AG10803 (cell line): ENCODE measurements around the gene EIF2B2.

Source experiments
- DNase-seq: peaks from one replicate; pipeline ENCODE4 v3.0.0; 2010; ENCODE audit warnings: low read depth
- H3K4me3 ChIP-seq: 2 replicates; pipeline ENCODE4 v1.5.1; 2011; ENCODE audit warnings: mild to moderate bottlenecking, low read length, control low read depth
- CTCF ChIP-seq: conservative IDR thresholded peaks from 2 replicates; pipeline ENCODE4 v1.5.1; 2011; ENCODE audit warnings: mild to moderate bottlenecking, low read length, control low read depth, inconsistent platforms

The EIF2B2 gene

DNA sequence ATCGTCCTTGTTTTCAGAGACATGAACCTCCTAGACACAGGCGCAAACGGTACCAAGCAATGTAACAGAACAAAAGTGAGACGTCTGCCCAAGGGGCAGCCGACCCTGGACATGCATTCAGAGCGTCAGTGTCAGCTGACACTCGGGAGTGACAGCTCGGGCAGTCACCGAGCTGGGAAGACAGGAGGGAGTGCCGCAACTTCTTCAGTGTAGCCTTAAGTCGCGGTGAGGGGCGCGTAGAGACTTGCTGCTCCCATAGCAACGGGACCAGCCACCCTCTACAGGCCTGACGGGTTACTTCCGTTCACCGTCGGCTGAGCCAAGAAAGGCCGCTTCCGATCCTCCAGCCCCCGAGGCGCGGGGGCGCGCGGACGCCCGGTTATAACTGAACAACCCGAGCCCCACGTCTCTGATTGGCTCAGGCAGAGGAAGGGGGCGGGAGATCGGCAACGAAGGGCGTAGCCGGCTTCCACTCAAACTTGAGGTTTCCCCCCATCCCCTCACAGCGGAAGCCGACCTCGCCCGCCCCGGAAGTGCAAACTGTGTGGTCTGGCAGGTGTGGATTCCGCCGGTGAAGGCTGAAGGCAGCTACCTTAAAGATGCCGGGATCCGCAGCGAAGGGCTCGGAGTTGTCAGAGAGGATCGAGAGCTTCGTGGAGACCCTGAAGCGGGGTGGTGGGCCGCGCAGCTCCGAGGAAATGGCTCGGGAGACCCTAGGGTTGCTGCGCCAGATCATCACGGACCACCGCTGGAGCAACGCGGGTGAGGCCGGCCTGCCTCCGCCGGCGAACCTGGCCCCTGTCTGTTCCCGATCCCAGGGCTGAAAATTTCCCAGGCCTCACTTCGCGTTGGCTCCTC is at the start of gene EIF2B2:
Gene EIF2B2, plus strand, starts transcription at position 530 of the 858 bp plus-strand sequence. Its CDS starts 70 bp downstream, at position 600.
- peak within 1 kb of the TSS; percentile 93 for H3K4me3 ChIP-seq
- 0 out of 2 replicates have a peak, but pooled peaks have one; percentile 7 for TF ChIP-seq CTCF
- peak; percentile 93 for DNase-seq

DNA sequence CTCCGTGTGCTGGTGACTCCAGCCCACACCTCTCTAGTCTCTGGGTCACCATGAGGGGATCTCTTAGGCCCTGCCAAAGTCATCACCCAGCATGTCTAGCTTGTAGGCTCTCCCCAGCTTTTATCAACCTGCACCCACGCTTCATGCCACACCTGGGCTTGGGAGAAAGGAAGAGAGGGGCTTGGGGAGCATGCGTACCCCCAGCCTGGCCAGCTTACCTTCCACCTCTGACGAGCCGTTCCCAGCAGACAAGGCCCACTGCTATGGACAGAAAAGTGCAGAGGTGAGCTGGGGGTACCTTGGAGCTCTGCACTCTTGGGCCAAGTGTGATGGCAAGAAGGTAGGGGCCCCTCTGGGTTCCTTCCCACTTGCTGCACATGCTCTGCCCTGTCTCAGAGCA is 49.0 kb upstream of the EIF2B2 start:
- no peak for DNase-seq
- H3K4me3 ChIP-seq, result peak overlapping the region; percentile 67

DNA sequence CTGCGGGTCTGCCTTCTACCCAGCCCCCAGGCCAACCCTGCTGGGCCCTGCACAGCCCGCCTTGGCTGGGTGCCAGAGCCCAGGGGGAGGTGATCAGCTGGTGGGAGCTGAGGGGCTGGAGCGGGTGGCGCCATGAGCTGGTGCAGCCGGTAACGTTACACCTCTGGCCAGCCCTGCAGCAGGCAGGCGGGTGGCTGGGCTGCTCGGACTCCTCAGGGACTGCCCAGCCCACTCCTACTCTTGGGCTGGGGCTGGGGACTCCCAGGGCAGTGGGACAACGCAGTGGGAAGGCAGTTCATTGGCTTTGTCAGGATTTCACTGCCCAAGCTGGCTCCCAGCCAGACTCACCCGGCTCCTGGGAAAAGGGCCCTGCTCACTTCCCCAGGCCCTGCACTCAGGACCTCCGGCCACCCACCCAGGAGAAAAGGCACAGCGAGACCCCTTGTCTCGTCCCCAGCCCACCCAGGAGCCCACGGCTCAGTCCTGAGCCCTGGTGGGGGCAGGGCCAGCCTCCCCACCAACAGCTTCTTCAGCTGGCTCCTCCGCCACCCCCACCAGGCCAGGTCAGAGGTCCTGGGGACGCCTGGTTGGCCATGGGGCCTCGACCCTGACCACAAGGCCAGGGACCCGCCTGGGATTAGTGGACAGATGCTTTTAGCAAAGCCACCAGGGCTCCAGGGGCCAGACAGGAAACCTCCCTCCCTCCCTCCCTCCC is 48.3 kb upstream of the EIF2B2 start:
- no peak for TF ChIP-seq CTCF
- H3K4me3 ChIP-seq, result peak overlapping the region; percentile 67

More for the DNA sequence above, 49.0 kb upstream of the EIF2B2 start:
- no peak for TF ChIP-seq CTCF

GRCh38 chr14:74954947-74955228 is 47.8 kb upstream of the EIF2B2 start:
- no peak for DNase-seq
- no peak for TF ChIP-seq CTCF

More for the DNA sequence above, 48.3 kb upstream of the EIF2B2 start:
- no peak for DNase-seq

GRCh38 chr14:74955229-74956026 is 47.3 kb upstream of the EIF2B2 start, which contains the start of gene PGF:
Gene PGF (minus strand): TSS chr14:74955597. CDS start chr14:74955242, 355 bp downstream.
- TF ChIP-seq CTCF, result no peak
- DNase-seq, result peak; percentile 40
- peak within 1 kb of the TSS; percentile 67 for H3K4me3 ChIP-seq

More at GRCh38 chr14:74954947-74955228, 47.8 kb upstream of the EIF2B2 start:
- peak overlapping the region; percentile 67 for H3K4me3 ChIP-seq

DNA sequence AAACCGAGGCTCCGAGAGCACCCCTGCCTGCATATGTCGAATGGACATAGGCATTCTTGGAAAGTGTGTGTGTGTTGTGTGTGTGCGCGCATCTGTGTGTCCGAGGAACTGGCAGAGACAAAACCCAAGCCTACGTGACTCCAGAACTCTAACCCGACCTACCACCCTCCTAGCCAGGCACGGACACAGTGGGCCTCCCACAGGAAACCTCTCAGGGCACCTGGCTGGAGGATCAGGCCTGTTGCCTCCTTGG is 46.8 kb upstream of the EIF2B2 start:
- DNase-seq, result no peak
- H3K4me3 ChIP-seq, result 0 out of 2 replicates have a peak overlapping the region, but pooled peaks have one; percentile 24
- no peak for TF ChIP-seq CTCF
